ENCODE measurements around the gene GLS. TPM values are rescaled to one million over a fixed set of nuclear protein-coding genes. Genes with fewer than 3 reads are reported as not detected.

GLS gene
- total RNA-seq, 2 experiments from 2014 or later = 136 to 242 TPM

DNA sequence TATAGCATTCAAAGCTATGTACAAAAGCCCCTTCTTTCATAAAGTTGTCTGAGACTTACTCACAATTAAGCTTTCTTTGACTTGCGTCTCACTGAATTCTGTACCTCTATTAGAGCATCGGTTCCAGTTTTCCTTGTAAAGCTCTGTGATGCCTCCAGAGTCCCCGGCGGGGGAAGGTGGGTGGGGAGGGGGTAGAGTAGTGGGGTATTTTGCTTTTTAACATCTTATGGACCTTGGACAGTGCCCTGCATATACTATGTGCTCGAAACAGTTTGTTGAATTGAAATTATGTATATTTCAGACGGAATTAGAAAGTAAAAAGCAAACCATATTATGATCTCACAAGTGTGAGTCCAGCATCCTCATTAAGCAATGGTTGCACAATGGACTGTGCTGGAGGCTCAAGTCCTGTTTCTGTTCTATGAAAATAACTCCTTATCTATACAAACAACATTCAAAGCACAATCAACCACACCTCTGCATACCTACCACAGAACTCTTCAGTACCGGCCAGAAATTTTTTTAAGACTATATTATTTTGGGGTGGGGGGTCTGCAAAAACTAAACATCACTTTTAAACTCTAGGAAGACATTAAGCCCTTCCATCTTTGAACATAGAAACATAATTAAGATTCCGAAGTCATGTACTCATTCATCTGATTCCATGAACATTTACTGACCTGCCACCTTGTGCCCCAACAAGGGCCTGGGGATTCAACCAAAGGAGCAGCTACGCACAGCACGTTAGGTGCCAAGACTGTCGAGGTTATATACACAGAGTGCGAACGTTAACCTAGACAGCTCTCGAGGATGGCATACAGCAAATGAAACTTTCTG, 132.4 kb downstream of the GLS start:
- Mint-ChIP-seq H3K27me3 (no peaks in the 10 kb centered on the region), H3K9me3 (ENCODE audit: low read depth) (peaks cover 10% of the 10 kb centered on the region), H3K36me3 (ENCODE audit: low read depth) (peaks cover 25% of the 10 kb centered on the region), H3K27ac (no peak overlapping the region), H3K4me1 (peaks cover 40% of the 10 kb centered on the region), H3K4me3 (no peak overlapping the region)
- ChIA-PET POLR2A (interaction anchor here (0.6 to 3.7 kb wide), 3 partner anchors 10 to 1656 kb away, joined by 4 to 24 read pairs (median 8); no protein-coding TSS in a partner anchor), CTCF (interaction anchor here (0.6 to 3.1 kb wide), 7 partner anchors 8 to 142 kb away, joined by 3 to 13 read pairs (median 7); no protein-coding TSS in a partner anchor)
- ATAC-seq (peak; percentile 4), DNase-seq (no peak)
- intact Hi-C loops (cut with DNase I, micrococcal nuclease) = loop anchor here (1.0 to 10.0 kb wide), 3 partner anchors 17 to 608 kb away; partner anchors contain the start of gene MFSD6 (in 1 of the 2)

DNA sequence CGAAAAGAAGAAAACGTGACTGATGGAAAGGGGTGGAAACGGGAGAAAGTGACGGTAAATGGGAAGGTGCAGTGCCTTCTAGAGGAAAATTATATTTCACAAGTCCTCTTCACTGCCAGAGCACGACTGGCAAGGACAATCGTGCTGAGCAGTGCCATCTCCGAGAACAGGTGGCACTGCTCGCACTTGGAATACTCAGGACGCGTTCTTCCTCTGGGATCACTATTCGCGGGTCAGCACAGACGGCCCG, 133.0 kb downstream of the GLS start:
- Mint-ChIP-seq H3K27me3 (no peaks in the 10 kb centered on the region), H3K27ac (no peak overlapping the region), H3K9me3 (ENCODE audit: low read depth) (peaks cover 10% of the 10 kb centered on the region), H3K4me3 (no peak overlapping the region), H3K36me3 (ENCODE audit: low read depth) (peaks cover 19% of the 10 kb centered on the region), H3K4me1 (peaks cover 39% of the 10 kb centered on the region)
- ATAC-seq (no peak), DNase-seq (no peak)
- POLR2A ChIA-PET = interaction anchor here (0.6 to 3.7 kb wide), 2 partner anchors 9 to 1656 kb away, joined by 8 to 24 read pairs; no protein-coding TSS in a partner anchor
- CTCF ChIA-PET = interaction anchor here (1.2 to 2.5 kb wide), 3 partner anchors 16 to 67 kb away, joined by 4 to 9 read pairs (median 4); no protein-coding TSS in a partner anchor
- intact Hi-C loops (cut with DNase I, micrococcal nuclease) = loop anchor here (1.0 to 10.0 kb wide), 3 partner anchors 17 to 609 kb away; partner anchors contain the start of gene MFSD6 (in 1 of the 2)

DNA sequence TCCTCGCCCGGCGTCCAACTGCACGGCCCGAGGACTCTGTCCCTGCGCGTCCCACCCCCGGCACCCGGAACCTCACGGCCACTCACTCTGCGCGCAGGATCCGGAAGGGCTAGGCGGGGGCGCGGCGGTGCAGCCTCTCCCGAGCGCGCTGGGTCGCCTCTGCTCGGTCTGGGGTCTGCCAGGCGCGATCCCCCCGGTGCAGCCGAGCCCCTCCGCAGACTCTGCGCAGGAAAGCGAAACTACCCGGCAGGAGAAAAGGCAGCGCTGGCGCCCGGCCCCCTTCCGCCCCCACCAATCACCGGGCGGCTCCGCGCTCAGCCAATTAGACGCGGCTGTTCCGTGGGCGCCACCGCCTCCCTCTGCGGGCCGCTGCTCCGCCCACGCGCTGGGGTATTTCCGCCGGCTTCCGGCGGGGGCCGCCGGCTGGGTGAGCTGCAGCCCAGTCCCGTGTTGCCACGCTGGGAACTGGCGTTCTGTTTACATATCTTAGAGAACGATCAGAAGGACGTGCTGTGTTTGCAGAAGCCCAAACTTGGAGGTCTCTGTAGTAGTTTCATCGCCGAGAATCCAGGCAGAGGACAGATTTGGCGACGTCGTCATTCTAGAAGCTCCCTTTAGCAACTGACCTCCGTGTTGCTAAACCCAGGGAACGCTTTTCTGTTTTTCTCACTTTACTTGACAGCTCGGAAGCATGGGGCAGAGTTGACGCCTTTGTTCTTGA, 133.5 kb downstream of the GLS start, which contains the start of gene STAT1:
STAT1 (minus strand) TSS at position 240 of the 721 bp plus-strand sequence. CDS start 4,168 bp downstream, outside the sequence.
- peaks cover 10% of the 10 kb centered on the region for H3K9me3 Mint-ChIP-seq (ENCODE audit: low read depth)
- ATAC-seq = peak; percentile 79
- POLR2A ChIA-PET = interaction anchor here (0.6 to 3.7 kb wide), 5 partner anchors 9 to 170 kb away, joined by 3 to 24 read pairs (median 4); no protein-coding TSS in a partner anchor
- no peaks in the 10 kb centered on the region for H3K27me3 Mint-ChIP-seq
- no peak within 1 kb of the TSS for H3K27ac Mint-ChIP-seq
- H3K4me3 Mint-ChIP-seq = no peak within 1 kb of the TSS
- peak; percentile 98 for DNase-seq
- CTCF ChIA-PET = interaction anchor here (0.6 to 2.5 kb wide), 8 partner anchors 11 to 1641 kb away, joined by 3 to 9 read pairs (median 4); no protein-coding TSS in a partner anchor
- intact Hi-C loops (cut with DNase I, micrococcal nuclease) = loop anchor here (1.0 to 10.0 kb wide), 9 partner anchors 8 to 609 kb away; partner anchors contain the start of genes MFSD6 (in 1 of the 2) and NEMP2 (in 1 of the 2)
- H3K4me1 Mint-ChIP-seq = peaks cover 41% of the 10 kb centered on the region
- H3K36me3 Mint-ChIP-seq (ENCODE audit: low read depth) = peaks cover 16% of the 10 kb centered on the region

DNA sequence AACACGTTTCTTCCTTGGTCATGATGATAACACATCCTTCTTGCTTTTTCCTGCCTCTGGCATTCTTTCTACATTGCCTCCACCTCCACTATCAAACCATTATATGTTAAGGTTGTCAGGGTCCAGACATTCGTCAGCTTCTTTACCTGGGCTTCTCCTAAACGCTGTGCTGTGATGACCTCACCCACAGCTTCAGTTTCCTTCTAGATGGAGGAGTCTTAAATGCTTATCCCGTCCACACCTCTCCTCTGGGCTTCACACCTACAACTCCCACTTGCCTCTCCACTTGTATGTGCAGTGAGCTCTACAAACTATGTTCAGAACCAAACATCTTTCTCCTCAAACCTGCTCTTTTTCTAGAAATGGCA, 134.0 kb downstream of the GLS start:
- Mint-ChIP-seq H3K27ac (no peak overlapping the region), H3K36me3 (ENCODE audit: low read depth) (peaks cover 13% of the 10 kb centered on the region), H3K9me3 (ENCODE audit: low read depth) (peaks cover 10% of the 10 kb centered on the region), H3K4me3 (no peak overlapping the region), H3K27me3 (no peaks in the 10 kb centered on the region), H3K4me1 (peaks cover 43% of the 10 kb centered on the region)
- DNase-seq (peak; percentile 40), ATAC-seq (peak; percentile 24)
- intact Hi-C loops (cut with DNase I, micrococcal nuclease) = loop anchor here (1.0 to 10.0 kb wide), 8 partner anchors 8 to 610 kb away; partner anchors contain the start of genes MFSD6 (in 1 of the 2) and NEMP2 (in 1 of the 2)
- POLR2A ChIA-PET = interaction anchor here (0.6 to 3.7 kb wide), 5 partner anchors 8 to 170 kb away, joined by 3 to 24 read pairs (median 4); no protein-coding TSS in a partner anchor
- CTCF ChIA-PET = interaction anchor here (0.6 to 2.5 kb wide), 8 partner anchors 12 to 1641 kb away, joined by 3 to 9 read pairs (median 4); no protein-coding TSS in a partner anchor

Other genes starting within 250 kb of the GLS start
- 10 to 100 TPM; 41.4 to 43.6 TPM for gene NAB1, start 231.7 kb upstream of the GLS start, total RNA-seq
- gene STAT1, start 133.3 kb downstream of the GLS start, total RNA-seq = 100 to 1,000 TPM; 317 to 343 TPM

Measured in activated CD4-positive, alpha-beta T cell treated with anti-CD3 and anti-CD28 coated beads for 36 hours (primary cell).